Common myeloid progenitor, CD34-positive (primary cell): ENCODE data around the gene CREB5.

Experiments
- CTCF ChIA-PET: fragments of 350-600 bp; sonication (Branson Sonifier 250); formaldehyde crosslinking; loops from one replicate; lab custom pipeline; 2021; ENCODE audit warnings: antibody characterized with exemption; lab: Charles Lee
- POLR2A ChIA-PET: fragments of 350-600 bp; sonication (Branson Sonifier 250); formaldehyde crosslinking; loops from one replicate; lab custom pipeline; 2021; ENCODE audit warnings: antibody characterized with exemption; lab: Charles Lee
- DNase-seq, 3 donors: peaks; one replicate each; pipeline versions ENCODE4 v3.0.0 to v3.0.0-alpha.2; 2013
- H3K27ac ChIP-seq, 2 experiments: 1 replicate in 1 of 2; 2 replicates in 1 of 2; pipeline ENCODE4 v1.7.0; 2013; ENCODE audit warnings: inconsistent platforms in 2 of 2, low read length in 2 of 2, mild to moderate bottlenecking in 2 of 2, low read depth in 1 of 2, moderate library complexity in 1 of 2; ENCODE audit not compliant: severe bottlenecking in 2 of 2, insufficient read depth in 1 of 2, poor library complexity in 1 of 2
- H3K27me3 ChIP-seq, 5 experiments: replicated peaks in 2 of 5; 1 replicate in 3 of 5; 2 replicates in 2 of 5; pipeline versions ENCODE4 v1.6.1 to v1.7.0; 2013; ENCODE audit warnings: low read length in 4 of 5, mild to moderate bottlenecking in 2 of 5, moderate library complexity in 2 of 5, inconsistent platforms in 1 of 5; ENCODE audit not compliant: insufficient read depth in 5 of 5, control insufficient read depth in 4 of 5
- H3K36me3 ChIP-seq, 4 experiments: 1 replicate in 2 of 4; 2 replicates in 2 of 4; pipeline versions ENCODE4 v1.6.1 to v1.7.0; 2013; ENCODE audit warnings: low read length in 3 of 4, control low read depth in 1 of 4, mild to moderate bottlenecking in 1 of 4; ENCODE audit not compliant: control insufficient read depth in 4 of 4, insufficient read depth in 4 of 4
- H3K4me1 ChIP-seq, 4 experiments: 1 replicate in 3 of 4; 2 replicates in 1 of 4; pipeline versions ENCODE4 v1.6.1 to v1.7.1; 2013; ENCODE audit warnings: low read length in 3 of 4, mild to moderate bottlenecking in 3 of 4, control low read depth in 1 of 4, inconsistent platforms in 1 of 4, moderate library complexity in 1 of 4; ENCODE audit not compliant: control insufficient read depth in 4 of 4, insufficient read depth in 4 of 4; ENCODE audit errors: control extremely low read depth in 1 of 4
- H3K4me3 ChIP-seq, 7 experiments: 1 replicate in 4 of 7; 2 replicates in 3 of 7; pipeline versions ENCODE4 v1.5.1 to v1.7.0; 2013; ENCODE audit warnings: mild to moderate bottlenecking in 7 of 7, low read length in 6 of 7, moderate library complexity in 6 of 7, inconsistent platforms in 2 of 7, low read depth in 2 of 7, control low read depth in 1 of 7; ENCODE audit not compliant: insufficient read depth in 4 of 7, control insufficient read depth in 1 of 7; ENCODE audit errors: extremely low read depth in 1 of 7
- H3K9me3 ChIP-seq, 5 experiments: 1 replicate in 4 of 5; 2 replicates in 1 of 5; pipeline versions ENCODE4 v1.6.1 to v1.7.1; 2013; ENCODE audit warnings: low read length in 4 of 5, mild to moderate bottlenecking in 2 of 5, inconsistent platforms in 1 of 5, low read depth in 1 of 5, moderate library complexity in 1 of 5; ENCODE audit not compliant: control insufficient read depth in 4 of 5, insufficient read depth in 2 of 5; ENCODE audit errors: control extremely low read depth in 1 of 5
- WGBS: methylation state at CpG from one replicate; pipeline ENCODE4 v1.1.5; 2013; ENCODE audit not compliant: insufficient coverage; 5-methylcytosine and 5-hydroxymethylcytosine counted together

The CREB5 gene

DNA sequence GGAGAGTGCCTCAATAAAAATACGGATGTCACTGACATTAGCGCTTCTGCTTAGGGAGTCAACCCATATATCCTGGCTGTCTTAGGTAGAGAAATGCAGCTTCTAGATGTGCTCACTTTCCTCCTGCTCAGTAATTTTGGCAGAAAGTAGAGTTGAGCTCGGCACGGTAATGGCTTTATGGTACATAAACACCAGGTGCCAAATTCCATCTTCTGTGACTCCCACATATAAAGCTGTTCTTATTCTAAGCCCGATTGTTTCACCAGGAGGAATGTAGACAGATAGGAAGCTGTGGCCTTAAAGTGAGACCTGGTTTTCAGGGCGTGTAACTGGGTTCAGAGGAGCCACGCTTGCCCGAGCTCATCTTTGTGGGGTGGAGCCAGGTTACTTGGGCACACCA is 143.7 kb downstream of the CREB5 start:
- CTCF ChIA-PET = no interaction called here
- POLR2A ChIA-PET = no interaction called here

DNA sequence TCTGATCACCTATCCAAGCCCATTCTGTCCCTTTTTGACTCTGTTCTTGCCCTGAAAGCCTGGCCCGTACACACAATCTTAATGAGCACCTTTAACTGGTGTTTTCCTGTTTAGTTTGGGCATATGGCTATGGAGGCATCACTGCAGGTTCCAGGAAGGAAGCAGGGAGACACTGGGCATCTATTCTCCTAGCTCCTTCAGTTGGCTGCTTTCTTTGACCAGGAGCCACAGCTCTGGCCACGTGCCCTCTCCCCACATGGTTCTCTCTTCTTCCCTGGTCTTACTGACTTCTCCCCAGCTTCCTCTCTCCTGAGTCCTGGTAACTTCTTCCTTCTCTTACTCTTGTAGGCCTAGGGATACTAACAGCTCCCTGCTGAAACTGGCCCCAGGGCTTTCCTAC is 144.4 kb downstream of the CREB5 start:
- no peaks in the 10 kb centered on the region for H3K9me3 ChIP-seq
- no peak overlapping the region for H3K27ac ChIP-seq
- H3K4me1 ChIP-seq = peaks cover 0 to 4% (median 0%) of the 10 kb centered on the region in 4 experiments
- DNase-seq = no peak
- H3K4me3 ChIP-seq = no peak overlapping the region
- 72% methylated on average over 2 of the region's 2 CpGs for WGBS
- ChIA-PET POLR2A (no interaction called here), CTCF (no interaction called here)
- H3K27me3 ChIP-seq = no peaks in the 10 kb centered on the region
- no peaks in the 10 kb centered on the region for H3K36me3 ChIP-seq

More for the DNA sequence above, 143.7 kb downstream of the CREB5 start:
- Histone ChIP-seq H3K4me3 (no peak overlapping the region), H3K36me3 (no peaks in the 10 kb centered on the region), H3K4me1 (peaks cover 0 to 4% (median 0%) of the 10 kb centered on the region in 4 experiments), H3K9me3 (no peaks in the 10 kb centered on the region), H3K27ac (no peak overlapping the region), H3K27me3 (no peaks in the 10 kb centered on the region)
- no peak for DNase-seq
- WGBS = 100% methylated on average over 5 of the region's 8 CpGs

DNA sequence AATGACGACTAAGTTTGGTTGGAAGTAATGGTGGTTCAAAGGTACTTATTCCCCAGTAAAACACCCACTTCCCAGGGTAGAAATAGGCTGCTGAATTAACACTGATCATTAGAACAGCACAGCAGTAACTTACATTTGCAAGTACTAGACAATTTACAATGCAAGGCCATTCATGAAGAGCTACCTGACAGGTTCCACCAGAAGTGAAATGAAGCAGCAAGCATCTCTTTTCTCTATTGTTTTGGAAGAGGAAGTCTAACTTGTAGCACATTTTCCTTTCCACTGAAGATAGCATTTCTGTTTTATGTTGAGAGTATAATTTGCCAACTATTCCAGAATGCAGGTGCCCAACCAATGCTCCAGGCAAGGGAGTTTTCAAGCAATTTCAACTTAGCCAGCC is 145.9 kb downstream of the CREB5 start:
- no peaks in the 10 kb centered on the region for H3K36me3 ChIP-seq
- no peaks in the 10 kb centered on the region for H3K9me3 ChIP-seq
- H3K27me3 ChIP-seq = no peaks in the 10 kb centered on the region
- no peak for DNase-seq
- no CpG with 5 or more reads among the region's 1 CpG for WGBS
- H3K4me1 ChIP-seq = peaks cover 0 to 4% (median 0%) of the 10 kb centered on the region in 4 experiments
- H3K4me3 ChIP-seq = no peak overlapping the region
- CTCF ChIA-PET = interaction anchor here (0.9 kb wide), 1 partner anchor 21 kb away, joined by 3 read pairs; no protein-coding TSS in a partner anchor
- POLR2A ChIA-PET = no interaction called here
- no peak overlapping the region for H3K27ac ChIP-seq

DNA sequence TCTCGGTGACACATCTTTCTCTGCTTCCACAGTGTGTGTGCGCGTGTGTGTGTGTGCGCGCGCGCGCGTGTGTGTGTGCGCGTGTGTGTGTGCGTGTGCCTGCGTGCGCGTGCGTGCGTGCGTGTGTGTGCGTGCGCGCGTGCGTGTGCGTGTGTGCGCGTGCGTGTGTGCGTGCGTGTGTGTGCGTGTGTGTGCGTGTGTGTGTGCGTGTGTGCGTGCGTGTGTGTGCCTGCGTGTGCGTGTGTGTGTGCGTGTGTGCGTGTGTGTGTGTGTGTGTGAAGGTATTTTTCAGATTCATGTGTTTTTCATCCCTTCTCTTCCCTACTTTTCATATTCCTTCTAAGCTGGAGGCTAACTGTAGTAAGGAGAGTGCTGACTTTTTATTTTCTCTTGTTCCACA is 148.4 kb downstream of the CREB5 start:
- ChIA-PET POLR2A (no interaction called here), CTCF (no interaction called here)
- Histone ChIP-seq H3K4me1 (no peaks in the 10 kb centered on the region), H3K27me3 (no peaks in the 10 kb centered on the region), H3K27ac (no peak overlapping the region), H3K4me3 (no peak overlapping the region), H3K36me3 (no peaks in the 10 kb centered on the region), H3K9me3 (no peaks in the 10 kb centered on the region)
- no CpG with 5 or more reads among the region's 38 CpGs for WGBS
- peak in 2 of 3 donors; percentile 7 to 17 for DNase-seq

DNA sequence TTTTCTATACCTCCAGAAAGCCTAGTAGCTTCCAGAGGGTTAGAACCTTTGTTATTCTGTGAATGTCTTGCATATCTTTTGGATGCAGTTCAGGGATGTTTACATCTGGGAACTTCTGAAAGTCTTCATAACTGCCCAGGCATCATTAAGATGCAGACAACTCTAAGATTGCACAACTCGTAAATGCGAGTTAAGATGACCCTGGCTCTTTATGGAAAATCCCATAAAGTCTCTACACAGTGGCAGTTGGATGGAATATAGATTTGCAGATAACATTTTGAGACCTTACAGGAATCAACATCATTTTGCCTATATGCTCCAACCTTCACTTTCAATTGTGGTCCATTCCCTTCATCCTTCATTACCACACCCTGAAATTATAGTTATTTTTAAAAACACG is 151.7 kb downstream of the CREB5 start:
- no peak for DNase-seq
- H3K4me3 ChIP-seq = no peak overlapping the region
- WGBS = 100% methylated on average over 2 of the region's 3 CpGs
- no peaks in the 10 kb centered on the region for H3K9me3 ChIP-seq
- no peaks in the 10 kb centered on the region for H3K27me3 ChIP-seq
- no peak overlapping the region for H3K27ac ChIP-seq
- H3K36me3 ChIP-seq = no peaks in the 10 kb centered on the region
- ChIA-PET CTCF (no interaction called here), POLR2A (no interaction called here)
- H3K4me1 ChIP-seq = no peaks in the 10 kb centered on the region

DNA sequence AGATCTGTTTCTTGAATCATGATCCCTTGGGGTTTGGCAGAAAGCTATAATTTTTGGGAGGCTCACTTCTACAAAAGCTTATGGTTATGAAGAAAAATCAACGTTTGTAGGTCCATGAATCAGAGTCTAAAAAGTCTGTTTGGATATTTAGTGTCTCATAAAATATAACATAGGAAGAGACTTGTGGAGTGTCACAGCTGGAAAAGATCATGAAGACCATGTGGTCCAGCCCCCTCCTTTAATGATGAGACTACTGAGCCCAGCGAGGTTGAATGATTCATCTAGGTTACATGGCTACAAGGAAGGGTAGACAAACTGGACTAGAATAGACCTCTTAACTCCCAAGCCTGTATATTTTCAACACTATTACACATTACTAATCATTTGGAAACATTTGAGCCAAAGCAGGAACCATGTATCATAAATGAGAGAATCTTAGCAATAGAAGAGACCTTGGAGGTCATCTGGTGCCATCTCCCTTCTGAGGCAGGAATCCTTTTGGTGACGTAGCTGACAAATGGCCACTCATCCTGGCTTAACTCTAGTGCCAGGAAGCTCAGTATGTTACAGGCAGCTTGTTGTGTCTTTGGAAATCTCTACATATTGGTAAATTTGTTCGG is 152.5 kb downstream of the CREB5 start:
- Histone ChIP-seq H3K27me3 (no peaks in the 10 kb centered on the region), H3K4me3 (no peak overlapping the region), H3K4me1 (no peaks in the 10 kb centered on the region), H3K27ac (no peak overlapping the region), H3K36me3 (no peaks in the 10 kb centered on the region), H3K9me3 (no peaks in the 10 kb centered on the region)
- POLR2A ChIA-PET = no interaction called here
- no peak for DNase-seq
- CTCF ChIA-PET = no interaction called here
- WGBS = 100% methylated on average over 3 of the region's 4 CpGs

DNA sequence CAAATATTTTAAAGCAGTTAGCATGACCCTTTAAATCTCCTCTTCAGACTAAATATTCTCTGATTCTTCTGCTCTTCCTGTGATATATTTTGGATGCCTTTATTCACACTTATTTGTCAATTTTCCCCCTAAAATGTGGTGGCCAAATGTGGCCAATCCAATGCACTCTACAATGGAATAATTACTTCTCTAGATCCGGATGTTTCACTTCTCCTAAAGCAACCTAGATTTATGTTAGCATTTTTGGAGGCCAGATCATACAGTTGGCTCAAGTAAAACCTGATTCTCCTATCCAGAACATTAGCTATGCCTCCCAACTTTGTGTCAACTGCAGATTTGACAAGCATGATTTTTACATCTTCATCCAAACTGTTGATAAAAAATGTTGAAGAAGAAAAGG is 153.7 kb downstream of the CREB5 start:
- no peak for DNase-seq
- no CpG with 5 or more reads among the region's 1 CpG for WGBS
- no peak overlapping the region for H3K27ac ChIP-seq
- no peak overlapping the region for H3K4me3 ChIP-seq
- H3K4me1 ChIP-seq = no peaks in the 10 kb centered on the region
- H3K27me3 ChIP-seq = no peaks in the 10 kb centered on the region
- ChIA-PET POLR2A (no interaction called here), CTCF (no interaction called here)
- peaks cover 0 to 2% (median 0%) of the 10 kb centered on the region in 5 experiments for H3K9me3 ChIP-seq
- no peaks in the 10 kb centered on the region for H3K36me3 ChIP-seq
